GF-D8 (cell line): ENCODE results near the gene PDYN.
A peak's percentile ranks its signal among the peaks of the same experiment; 100 is the strongest.

Experiments
- DNase-seq: peaks from one replicate; lab custom pipeline; 2025; lab: John Stamatoyannopoulos, UW

The PDYN gene

GRCh38 chr20:1951436-1952115 is 42.3 kb downstream of the PDYN start:
- DNase-seq = no peak

- no peak for DNase-seq
These were observed 43.0 kb downstream of the PDYN start for GRCh38 chr20:1950836-1951235.

- DNase-seq = no peak
These were observed 44.3 kb downstream of the PDYN start for GRCh38 chr20:1949347-1950100.

DNA sequence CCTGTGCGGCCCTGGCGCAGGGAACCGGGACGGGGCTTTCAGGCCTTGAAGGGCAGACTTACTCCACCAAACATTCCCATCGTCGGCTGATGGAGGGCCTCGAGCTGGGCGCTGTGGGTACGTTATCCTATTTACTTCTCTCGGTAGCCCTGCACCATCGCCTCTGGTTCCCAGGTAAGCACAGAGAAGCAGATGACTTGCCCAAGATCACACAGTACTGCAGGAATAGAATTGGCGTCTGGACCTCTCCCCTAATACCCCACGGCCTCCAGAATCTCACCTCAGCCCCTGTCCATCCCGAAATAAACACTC is 46.4 kb downstream of the PDYN start:
- DNase-seq = no peak

DNA sequence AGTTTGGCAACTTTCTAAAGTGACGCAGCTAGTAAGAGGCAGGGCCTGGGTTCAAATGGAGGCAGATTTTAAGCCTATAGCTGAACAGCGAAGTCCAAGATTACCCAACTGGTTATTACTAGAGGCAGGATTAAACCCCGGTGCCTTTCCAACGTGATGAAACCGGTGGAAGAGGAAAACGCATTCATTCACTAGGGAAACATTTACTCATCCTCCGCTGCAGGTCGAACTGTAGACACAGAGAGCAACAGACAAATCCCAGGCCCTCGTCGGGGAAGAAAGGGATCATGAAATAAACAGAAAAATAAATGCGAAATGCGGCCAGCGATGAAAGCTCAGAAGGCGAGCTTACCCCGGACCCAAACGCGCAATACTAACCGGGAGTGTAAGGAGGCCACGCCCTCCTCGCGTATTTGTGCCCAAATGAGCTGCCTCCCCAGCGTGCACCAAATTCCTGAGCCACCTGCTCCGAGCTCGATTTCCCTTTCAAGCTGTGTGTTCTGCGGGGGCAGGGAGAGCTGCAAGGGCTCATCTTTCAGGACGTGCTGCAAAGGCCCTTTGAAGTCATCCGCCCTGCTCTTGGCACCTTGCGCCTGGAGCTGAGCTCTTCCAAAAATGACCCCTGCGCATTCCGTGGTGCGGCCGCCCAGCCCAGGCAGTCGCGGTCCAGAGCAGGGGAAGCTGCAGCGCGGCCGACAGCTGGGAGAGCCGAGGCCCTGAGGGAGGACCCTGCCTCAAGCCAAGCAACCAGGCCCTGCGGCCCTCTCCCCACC is 46.9 kb downstream of the PDYN start:
- DNase-seq = no peak

- DNase-seq = peak; percentile 41
These were observed 47.5 kb downstream of the PDYN start for GRCh38 chr20:1946442-1946761.

- peak; percentile 67 for DNase-seq
These were observed 48.2 kb downstream of the PDYN start for GRCh38 chr20:1945660-1946059.

DNA sequence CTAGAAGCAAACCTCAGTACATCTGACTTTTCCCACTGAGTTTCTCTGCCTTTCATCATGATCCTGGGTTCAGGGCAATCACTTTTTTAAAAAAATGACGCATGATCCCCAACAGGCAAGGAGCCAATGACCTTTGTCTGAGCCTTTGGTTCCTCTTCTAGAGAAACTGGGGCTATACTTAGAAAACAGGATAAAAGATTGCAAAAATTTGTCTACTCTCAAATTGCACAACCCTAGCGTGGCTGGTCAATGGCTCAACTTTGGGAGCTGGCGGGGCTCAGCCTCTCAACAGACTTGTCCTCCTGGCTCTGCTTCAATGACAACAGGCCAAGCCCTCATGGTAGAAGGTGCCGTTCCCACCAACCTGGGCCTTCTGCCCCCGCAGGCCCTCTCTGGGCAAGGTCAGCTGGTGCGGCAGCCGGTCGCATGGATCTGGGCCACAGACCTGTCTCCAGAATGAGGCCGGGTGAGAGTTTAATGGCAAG is 48.7 kb downstream of the PDYN start:
- DNase-seq = peak; percentile 94

DNA sequence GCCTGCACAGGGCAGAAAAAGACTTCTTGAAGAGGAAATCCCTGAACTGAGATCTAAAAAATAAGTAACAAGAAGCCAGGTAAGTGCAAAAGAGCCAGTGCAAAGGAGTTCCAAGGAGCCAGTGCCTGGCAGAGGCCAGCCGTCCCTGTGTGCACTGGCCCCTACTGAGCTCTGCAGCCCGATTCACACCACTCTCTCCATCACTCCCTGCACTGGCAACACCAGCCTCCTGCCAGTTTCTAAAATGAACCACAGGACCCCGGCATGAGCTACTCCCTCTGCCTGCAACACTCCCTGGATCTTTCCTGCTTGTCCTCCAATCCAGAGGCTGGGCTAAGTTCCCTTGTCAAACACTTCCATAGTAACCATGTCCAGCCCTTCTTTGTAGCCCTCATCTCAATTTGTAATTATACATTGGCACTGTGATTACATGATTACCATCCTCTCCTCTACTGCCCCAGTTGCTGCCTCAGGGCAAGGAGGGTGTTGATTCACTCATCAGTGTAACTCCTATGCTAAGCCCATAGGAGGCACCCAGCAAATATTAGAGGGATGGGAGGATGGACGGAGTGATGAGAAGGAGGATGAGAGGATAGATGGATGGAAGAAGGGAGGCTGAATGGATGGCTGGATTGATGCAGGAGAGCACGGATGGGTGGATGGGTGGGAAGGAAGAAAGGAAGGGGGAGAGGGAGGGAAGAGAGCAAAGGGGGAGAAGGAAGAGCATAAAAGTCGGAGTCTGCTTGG is 49.3 kb downstream of the PDYN start:
- no peak for DNase-seq

GRCh38 chr20:1943275-1944002 is 50.4 kb downstream of the PDYN start:
- DNase-seq = no peak

- DNase-seq = no peak
These were observed 51.2 kb downstream of the PDYN start for GRCh38 chr20:1942486-1943274.

DNA sequence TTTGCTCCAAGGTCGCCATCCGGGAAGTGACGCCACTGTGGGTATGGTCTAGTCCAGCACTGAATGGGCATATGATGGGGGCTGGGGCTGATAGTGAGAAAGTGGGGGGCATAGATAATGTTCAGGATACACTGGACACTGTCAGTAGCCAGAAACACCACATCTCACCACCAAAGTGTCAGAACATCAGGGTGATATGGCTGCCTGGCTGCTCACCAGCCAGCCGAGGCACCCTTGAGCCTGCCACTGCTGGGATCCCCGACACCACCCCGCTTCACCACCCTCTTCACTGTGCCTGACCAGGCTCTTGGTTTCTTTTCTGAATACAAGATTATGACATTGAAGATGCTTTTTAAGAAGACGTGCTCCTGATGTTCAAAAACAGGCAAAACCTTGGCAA is 51.8 kb downstream of the PDYN start:
- no peak for DNase-seq

- no peak for DNase-seq
These were observed 52.6 kb downstream of the PDYN start for GRCh38 chr20:1941226-1941625.

GRCh38 chr20:1940581-1940980 is 53.3 kb downstream of the PDYN start:
- DNase-seq = no peak

DNA sequence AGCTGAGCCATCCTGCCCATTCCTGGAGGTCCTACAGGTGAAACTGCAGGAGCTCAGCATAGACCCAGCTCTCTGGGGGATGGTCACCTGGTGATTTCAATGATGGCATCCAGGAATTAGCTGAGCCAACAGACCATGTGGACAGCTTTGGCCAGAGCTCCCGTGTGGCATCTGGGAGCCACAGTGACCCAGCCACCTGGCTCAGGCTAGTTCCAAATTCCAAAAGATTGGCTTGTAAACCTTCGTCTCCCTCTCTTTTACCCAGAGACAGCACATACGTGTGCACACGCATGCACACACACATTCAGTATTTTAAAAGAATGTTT is 54.6 kb downstream of the PDYN start:
- DNase-seq = no peak

DNA sequence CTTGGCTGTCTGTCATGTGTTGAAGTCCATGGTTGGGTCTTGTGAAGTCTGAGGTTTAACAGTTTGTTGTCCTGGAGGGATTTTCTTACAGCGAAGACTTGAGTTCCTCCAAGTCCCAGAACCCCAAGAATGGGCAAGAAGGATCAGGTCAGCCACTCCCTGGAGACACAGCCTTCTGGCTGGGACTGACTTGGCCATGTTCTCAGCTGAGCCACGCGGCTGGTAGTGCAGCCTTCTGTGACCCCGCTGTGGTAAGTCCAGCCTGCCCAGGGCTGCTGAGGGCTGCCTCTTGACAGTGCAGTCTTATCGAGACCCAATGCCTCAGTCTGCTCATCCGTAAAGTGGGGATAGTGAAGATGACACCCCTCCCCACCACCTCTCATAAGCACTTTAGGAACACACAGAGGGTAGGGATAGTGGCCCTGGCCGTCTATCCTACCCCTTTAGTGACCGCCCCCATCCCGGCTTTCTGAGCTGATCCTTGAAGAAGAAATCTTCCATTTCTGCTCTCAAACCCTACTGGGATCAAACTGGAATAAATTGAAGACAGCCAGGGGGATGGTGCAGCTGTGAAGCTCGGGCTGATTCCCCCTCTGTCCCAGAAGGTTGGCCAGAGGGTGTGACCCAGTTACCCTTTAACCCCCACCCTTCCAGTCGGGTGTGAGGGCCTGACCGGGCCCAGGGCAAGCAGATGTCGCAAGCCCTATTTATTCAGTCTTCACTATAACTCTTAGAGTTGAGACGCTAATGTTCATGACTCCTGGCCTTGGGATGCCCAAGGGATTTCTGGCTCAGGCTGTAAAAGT is 55.2 kb downstream of the PDYN start:
- no peak for DNase-seq

DNA sequence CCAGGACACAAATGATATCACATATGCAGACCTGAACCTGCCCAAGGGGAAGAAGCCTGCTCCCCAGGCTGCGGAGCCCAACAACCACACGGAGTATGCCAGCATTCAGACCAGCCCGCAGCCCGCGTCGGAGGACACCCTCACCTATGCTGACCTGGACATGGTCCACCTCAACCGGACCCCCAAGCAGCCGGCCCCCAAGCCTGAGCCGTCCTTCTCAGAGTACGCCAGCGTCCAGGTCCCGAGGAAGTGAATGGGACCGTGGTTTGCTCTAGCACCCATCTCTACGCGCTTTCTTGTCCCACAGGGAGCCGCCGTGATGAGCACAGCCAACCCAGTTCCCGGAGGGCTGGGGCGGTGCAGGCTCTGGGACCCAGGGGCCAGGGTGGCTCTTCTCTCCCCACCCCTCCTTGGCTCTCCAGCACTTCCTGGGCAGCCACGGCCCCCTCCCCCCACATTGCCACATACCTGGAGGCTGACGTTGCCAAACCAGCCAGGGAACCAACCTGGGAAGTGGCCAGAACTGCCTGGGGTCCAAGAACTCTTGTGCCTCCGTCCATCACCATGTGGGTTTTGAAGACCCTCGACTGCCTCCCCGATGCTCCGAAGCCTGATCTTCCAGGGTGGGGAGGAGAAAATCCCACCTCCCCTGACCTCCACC is 56.4 kb downstream of the PDYN start:
- DNase-seq = no peak

DNA sequence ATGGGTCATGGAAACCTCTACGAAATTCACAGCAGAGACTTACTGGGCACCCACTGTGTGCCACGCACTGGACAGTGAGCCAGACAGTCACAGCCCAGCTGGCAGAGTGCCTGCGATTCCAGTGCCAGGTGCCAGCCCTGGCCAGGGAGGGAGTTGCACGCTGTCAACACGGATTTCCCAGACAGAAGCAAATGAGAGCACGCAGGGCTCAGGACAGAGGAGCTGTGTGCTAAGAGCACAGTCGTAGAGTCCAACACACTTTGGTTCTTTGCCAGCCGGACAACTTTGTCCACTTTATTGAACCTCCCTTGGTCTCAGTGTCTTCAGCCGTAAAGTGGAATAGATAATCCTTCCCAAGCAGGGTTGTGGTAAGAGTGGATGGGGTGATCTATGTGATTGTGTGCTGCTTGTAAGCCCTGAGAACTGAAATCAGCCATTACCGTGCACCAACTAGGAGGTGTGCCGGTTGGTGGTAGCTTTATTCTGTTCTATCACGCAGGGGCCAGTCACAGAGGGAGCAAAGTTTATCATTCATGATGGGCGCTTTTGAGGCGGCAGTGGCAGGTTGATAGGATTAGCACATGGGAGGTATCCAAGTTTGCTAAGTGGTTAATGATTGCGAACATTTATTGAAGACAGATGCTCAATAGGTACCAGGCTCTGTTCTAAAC is 58.0 kb downstream of the PDYN start:
- DNase-seq = no peak
